ENCODE measurements around the gene MBOAT7. TPM values are rescaled to one million over a fixed set of nuclear protein-coding genes. Genes with fewer than 3 reads are reported as not detected.
"Not testable (repeated sequence)": the region's sequence is repeated elsewhere in the genome, so short reads cannot be mapped to it uniquely, and the experiment has no call there.

The MBOAT7 gene
- total RNA-seq, 1 experiment from 2014 or later: 109 TPM

DNA sequence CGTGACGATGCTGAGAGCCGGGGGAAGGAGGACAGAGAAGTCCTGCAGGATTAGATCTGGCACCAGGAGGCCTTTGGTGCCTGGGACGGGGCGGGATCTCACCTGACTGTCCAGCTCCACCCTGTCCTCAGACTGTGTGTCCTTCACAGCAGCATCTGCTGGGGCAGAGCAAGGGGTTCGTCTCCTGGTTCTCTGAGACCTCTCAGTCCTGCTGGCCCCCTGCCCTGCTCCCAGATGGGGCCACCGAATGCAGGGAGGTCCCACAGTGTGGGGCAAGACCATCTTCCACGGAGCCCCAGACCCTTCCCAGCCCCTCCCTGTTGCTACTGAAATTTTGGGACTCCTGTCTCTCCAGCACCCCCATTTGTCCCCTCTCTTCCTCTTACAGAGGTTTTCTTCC is 28.9 kb upstream of the MBOAT7 start:
- no peak for TF ChIP-seq ETV6 (CRISPR knock-in tag; IDR thresholded peaks at IDR 0.05)
- CTCF ChIA-PET: interaction anchor here (1.0 kb wide), 1 partner anchor 48 kb away, joined by 3 read pairs; no protein-coding TSS in a partner anchor
- H3K9me3 Mint-ChIP-seq: no peaks in the 10 kb centered on the region
- H3K4me3 Mint-ChIP-seq: no peak overlapping the region
- DNase-seq (ENCODE audit: low spot score): no peak
- no peaks in the 10 kb centered on the region for H3K27me3 Mint-ChIP-seq (ENCODE audit: low read depth)
- ATAC-seq: no peak
- POLR2A ChIA-PET: no interaction called here
- peaks cover 13% of the 10 kb centered on the region for H3K4me1 Mint-ChIP-seq
- no peak overlapping the region for H3K27ac Mint-ChIP-seq
- peaks cover 4% of the 10 kb centered on the region; the same call in 1 of the 2 replicates for H3K36me3 Mint-ChIP-seq

GRCh38 chr19:54217517-54218247 is 28.3 kb upstream of the MBOAT7 start:
- H3K4me1 Mint-ChIP-seq: peaks cover 13% of the 10 kb centered on the region
- DNase-seq (ENCODE audit: low spot score); POLR2A ChIA-PET: not testable (repeated sequence)

DNA sequence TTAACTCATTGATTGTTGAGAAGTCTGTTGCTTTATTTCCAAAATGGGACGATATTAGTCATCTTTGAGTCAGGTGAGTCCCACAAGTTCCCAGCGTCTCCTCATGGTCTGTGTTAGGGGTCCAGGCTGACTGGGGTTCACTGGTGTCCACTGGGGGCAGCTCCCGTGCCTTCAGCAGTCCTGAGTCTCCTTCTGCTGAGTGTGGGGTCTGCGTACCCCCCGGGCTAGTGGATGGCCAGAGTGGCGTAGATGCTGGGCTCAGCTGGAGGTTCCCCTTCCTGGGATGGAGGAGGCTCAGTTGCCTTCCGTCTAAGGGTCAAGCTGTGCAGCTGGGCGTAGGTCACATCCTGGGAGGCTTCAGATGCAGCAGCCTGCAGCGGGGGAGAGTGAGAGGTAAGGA is 27.5 kb upstream of the MBOAT7 start:
- CTCF ChIA-PET: interaction anchor here (0.9 kb wide), 1 partner anchor 424 kb away, joined by 3 read pairs; no protein-coding TSS in a partner anchor
- Mint-ChIP-seq H3K36me3 (peaks cover 7% of the 10 kb centered on the region; the same call in 1 of the 2 replicates), H3K9me3 (no peaks in the 10 kb centered on the region), H3K4me3 (no peak overlapping the region), H3K27ac (no peak overlapping the region), H3K4me1 (peaks cover 13% of the 10 kb centered on the region), H3K27me3 (ENCODE audit: low read depth) (no peaks in the 10 kb centered on the region; the same call in 1 of the 2 replicates)
- no peak for TF ChIP-seq SOX15 (CRISPR knock-in tag; IDR thresholded peaks at IDR 0.05)
- no peak for TF ChIP-seq FOXP1 (CRISPR knock-in tag; IDR thresholded peaks at IDR 0.05; ENCODE audit: borderline replicate concordance)
- TF ChIP-seq, protein P1, sequence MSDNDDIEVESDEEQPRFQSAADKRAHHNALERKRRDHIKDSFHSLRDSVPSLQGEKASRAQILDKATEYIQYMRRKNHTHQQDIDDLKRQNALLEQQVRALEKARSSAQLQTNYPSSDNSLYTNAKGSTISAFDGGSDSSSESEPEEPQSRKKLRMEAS (CRISPR knock-in tag; IDR thresholded peaks at IDR 0.05): no peak
- TF ChIP-seq NFE2L1 (CRISPR knock-in tag; IDR thresholded peaks at IDR 0.05): no peak
- no peak for TF ChIP-seq KAT7 (CRISPR knock-in tag; IDR thresholded peaks at IDR 0.05; ENCODE audit: borderline replicate concordance)
- TF ChIP-seq NFATC4 (CRISPR knock-in tag; IDR thresholded peaks at IDR 0.05): no peak
- TF ChIP-seq, protein P2, sequence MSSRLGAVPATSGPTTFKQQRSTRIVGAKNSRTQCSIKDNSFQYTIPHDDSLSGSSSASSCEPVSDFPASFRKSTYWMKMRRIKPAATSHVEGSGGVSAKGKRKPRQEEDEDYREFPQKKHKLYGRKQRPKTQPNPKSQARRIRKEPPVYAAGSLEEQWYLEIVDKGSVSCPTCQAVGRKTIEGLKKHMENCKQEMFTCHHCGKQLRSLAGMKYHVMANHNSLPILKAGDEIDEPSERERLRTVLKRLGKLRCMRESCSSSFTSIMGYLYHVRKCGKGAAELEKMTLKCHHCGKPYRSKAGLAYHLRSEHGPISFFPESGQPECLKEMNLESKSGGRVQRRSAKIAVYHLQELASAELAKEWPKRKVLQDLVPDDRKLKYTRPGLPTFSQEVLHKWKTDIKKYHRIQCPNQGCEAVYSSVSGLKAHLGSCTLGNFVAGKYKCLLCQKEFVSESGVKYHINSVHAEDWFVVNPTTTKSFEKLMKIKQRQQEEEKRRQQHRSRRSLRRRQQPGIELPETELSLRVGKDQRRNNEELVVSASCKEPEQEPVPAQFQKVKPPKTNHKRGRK (CRISPR knock-in tag; IDR thresholded peaks at IDR 0.05; ENCODE audit: borderline replicate concordance): no peak
- TF ChIP-seq MYBL2 (CRISPR knock-in tag; IDR thresholded peaks at IDR 0.05): no peak
- no peak for TF ChIP-seq ZNF232 (CRISPR knock-in tag; IDR thresholded peaks at IDR 0.05)
- TF ChIP-seq FOXJ3 (CRISPR knock-in tag; IDR thresholded peaks at IDR 0.05; ENCODE audit: borderline replicate concordance): no peak
- no peak for TF ChIP-seq CREM (CRISPR knock-in tag; IDR thresholded peaks at IDR 0.05)
- TF ChIP-seq, protein P3, sequence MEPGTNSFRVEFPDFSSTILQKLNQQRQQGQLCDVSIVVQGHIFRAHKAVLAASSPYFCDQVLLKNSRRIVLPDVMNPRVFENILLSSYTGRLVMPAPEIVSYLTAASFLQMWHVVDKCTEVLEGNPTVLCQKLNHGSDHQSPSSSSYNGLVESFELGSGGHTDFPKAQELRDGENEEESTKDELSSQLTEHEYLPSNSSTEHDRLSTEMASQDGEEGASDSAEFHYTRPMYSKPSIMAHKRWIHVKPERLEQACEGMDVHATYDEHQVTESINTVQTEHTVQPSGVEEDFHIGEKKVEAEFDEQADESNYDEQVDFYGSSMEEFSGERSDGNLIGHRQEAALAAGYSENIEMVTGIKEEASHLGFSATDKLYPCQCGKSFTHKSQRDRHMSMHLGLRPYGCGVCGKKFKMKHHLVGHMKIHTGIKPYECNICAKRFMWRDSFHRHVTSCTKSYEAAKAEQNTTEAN (CRISPR knock-in tag; IDR thresholded peaks at IDR 0.05): no peak
- no peak for DNase-seq (ENCODE audit: low spot score)
- POLR2A ChIA-PET: interaction anchor here (0.6 kb wide), 1 partner anchor 23 kb away, joined by 3 read pairs; no protein-coding TSS in a partner anchor
- ATAC-seq: no peak

More at GRCh38 chr19:54217517-54218247, 28.3 kb upstream of the MBOAT7 start:
- not testable (repeated sequence) for ATAC-seq; H3K4me3 Mint-ChIP-seq; H3K27me3 Mint-ChIP-seq (ENCODE audit: low read depth); H3K36me3 Mint-ChIP-seq; H3K9me3 Mint-ChIP-seq; H3K27ac Mint-ChIP-seq
- CTCF ChIA-PET: interaction anchor here (1.0 kb wide), 1 partner anchor 48 kb away, joined by 3 read pairs; no protein-coding TSS in a partner anchor

DNA sequence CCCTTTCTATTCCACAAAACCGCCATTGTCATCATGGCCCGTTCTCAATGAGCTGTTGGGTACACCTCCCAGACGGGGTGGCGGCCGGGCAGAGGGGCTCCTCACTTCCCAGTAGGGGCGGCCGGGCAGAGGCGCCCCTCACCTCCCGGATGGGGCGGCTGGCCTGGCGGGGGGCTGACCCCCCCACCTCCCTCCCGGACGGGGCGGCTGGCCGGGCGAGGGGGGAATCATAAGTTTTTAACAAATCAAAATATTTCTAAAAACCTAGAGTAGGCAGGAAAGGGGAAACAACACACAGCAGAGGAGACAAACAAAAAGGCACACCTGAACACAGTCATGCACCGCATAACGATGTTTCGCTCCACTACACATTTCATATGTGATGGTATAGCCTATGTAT is 25.4 kb upstream of the MBOAT7 start:
- H3K9me3 Mint-ChIP-seq; POLR2A ChIA-PET; H3K4me3 Mint-ChIP-seq; H3K27me3 Mint-ChIP-seq (ENCODE audit: low read depth); H3K27ac Mint-ChIP-seq; CTCF ChIA-PET; ATAC-seq; DNase-seq (ENCODE audit: low spot score): not testable (repeated sequence)
- Mint-ChIP-seq H3K4me1 (peaks cover 13% of the 10 kb centered on the region), H3K36me3 (peaks cover 10% of the 10 kb centered on the region)

DNA sequence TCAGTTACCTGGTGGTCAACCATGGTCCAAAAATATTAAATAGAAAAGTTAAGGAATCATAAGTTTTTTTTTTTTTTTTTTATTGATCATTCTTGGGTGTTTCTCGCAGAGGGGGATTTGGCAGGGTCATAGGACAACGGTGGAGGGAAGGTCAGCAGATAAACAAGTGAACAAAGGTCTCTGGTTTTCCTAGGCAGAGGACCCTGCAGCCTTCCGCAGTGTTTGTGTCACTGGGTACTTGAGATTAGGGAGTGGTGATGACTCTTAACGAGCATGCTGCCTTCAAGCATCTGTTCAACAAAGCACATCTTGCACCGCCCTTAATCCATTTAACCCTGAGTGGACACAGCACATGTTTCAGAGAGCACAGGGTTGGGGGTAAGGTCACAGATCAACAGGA is 24.8 kb upstream of the MBOAT7 start:
- H3K4me3 Mint-ChIP-seq; POLR2A ChIA-PET; DNase-seq (ENCODE audit: low spot score); H3K27ac Mint-ChIP-seq; H3K27me3 Mint-ChIP-seq (ENCODE audit: low read depth); ATAC-seq; H3K9me3 Mint-ChIP-seq; CTCF ChIA-PET: not testable (repeated sequence)
- Mint-ChIP-seq H3K4me1 (peaks cover 13% of the 10 kb centered on the region), H3K36me3 (peaks cover 10% of the 10 kb centered on the region)

All from WTC11 (cell line).